ENCODE results near the gene PKDCC. TPM values are rescaled to one million over a fixed set of nuclear protein-coding genes. Genes with fewer than 3 reads are reported as not detected.
"Not testable (repeated sequence)": the region's sequence is repeated elsewhere in the genome, so short reads cannot be mapped to it uniquely, and the experiment has no call there.

The PKDCC gene
- polyA plus RNA-seq, 12 donors = 104 to 205 (median 117) TPM; not detected in 1

- DNase-seq = no peak
These were observed 18.6 kb upstream of the PKDCC start for GRCh38 chr2:42029171-42029570.

GRCh38 chr2:42029639-42030199, 18.1 kb upstream of the PKDCC start:
- DNase-seq = no peak

DNA sequence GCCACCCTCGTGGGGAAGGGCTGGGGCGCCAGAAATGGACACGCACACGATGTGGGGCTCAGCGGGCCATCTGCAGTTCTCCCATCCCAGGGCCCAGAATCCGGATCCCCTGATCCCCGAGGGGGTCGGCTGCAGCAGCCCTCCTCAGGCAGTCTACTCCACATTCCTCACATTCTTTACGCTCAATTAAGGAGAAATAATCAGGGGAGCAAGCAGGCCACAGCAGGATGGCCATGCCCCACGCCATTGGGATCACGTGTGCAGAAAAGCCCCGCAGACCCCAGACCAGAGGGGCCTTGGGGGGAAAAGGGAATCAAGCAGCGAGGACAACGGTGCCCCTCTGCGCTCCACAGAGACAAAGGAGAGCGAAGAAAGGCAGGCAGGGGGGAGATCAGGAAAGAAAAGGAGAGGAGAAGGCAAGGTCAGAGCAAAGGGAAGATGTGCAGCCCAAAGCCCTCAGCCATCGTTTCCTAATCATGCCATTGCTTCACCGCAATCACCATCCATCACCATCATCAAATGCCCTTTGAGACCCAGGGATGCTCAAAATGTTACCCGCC, 17.5 kb upstream of the PKDCC start:
- no peak for DNase-seq

DNA sequence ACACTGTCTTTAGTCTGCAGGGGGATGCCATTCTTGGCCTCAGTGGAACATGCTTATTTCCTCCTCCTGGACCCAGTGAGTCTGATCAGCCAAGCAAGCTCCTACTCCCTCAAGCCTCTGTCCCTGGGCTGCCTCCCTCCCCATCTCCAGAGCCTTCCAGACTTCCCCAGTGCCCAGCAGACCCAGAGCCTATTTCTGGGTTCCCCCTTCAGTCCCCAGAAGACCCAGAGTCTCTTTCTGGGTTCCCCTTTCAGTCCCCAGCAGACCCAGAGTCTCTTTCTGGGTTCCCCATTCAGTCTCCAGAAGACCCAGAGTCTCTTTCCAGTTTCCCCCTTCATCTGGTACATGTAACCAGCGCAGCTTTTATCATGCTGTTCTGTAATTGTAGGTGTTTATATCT, 17.0 kb upstream of the PKDCC start:
- no peak for DNase-seq

DNA sequence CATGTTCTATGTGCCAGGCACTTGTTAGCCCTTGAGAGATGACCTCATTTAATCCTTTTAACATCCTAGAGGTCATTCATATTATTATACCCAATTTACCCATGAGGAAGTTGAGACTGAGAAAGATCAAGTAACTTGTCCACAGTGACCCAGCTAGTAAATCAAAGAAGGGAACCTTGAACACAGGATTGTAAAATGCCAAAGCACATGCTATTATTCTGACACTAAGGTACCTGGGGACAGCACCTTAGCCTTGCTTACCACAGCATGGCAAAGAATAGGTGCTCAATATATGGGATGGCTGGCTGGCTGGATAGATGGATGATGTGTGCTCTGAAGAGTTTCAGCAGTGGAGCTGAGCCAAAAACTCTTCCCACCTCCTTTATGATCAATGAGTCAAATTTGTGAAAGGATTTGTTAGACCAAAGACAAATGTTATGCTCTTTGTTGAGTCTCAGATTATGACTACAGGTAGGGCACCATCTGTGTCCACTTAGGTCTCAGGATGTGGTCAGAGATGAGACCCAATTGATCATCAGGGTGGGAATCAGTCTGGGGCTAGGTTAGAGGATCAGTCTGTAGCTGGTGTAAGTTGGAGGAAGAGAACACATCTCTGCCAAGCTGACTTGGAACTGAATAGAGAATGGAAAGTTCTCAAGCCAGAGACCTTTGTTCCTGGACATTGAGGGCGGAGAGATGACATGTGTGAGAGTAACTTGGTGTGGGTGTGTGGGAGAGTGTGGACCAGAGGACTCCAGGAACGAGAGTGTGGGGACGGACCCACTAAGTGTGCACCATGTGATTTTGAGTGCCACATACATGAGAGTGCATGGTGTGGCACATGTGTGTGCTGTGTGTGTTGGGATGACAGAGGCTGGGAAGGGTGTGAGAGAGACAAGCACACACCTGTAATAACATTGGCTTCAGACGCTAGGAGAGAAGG, 16.3 kb upstream of the PKDCC start:
- DNase-seq = no peak

GRCh38 chr2:42032224-42032620, 15.6 kb upstream of the PKDCC start:
- DNase-seq = no peak

- no peak for DNase-seq
These were observed 15.1 kb upstream of the PKDCC start for GRCh38 chr2:42032745-42033144.

DNA sequence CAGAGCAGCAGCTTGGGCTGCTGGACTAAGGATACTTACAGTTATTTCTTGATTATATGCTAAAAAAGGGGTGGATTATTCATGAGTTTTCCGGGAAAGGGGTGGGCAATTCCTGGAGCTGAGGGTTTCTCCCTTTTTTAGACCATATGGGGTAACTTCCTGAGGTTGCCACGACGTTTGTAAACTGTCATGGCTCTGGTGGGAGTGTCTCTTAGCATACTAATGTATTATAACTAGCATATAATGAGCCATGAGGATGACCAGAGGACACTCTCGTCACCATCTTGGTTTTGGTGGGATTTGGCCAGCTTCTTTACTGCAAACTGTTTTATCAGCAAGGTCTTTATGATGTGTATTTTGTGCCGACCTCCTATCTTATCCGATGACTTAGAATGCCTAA, 13.7 kb upstream of the PKDCC start:
- DNase-seq = not testable (repeated sequence)

- DNase-seq = no peak
These were observed 12.6 kb upstream of the PKDCC start for GRCh38 chr2:42035241-42035640.

GRCh38 chr2:42036413-42036812, 11.4 kb upstream of the PKDCC start:
- DNase-seq = no peak

GRCh38 chr2:42036940-42037339, 10.9 kb upstream of the PKDCC start:
- no peak for DNase-seq

- DNase-seq = no peak
These were observed 7.1 kb upstream of the PKDCC start for GRCh38 chr2:42040643-42041278.

DNA sequence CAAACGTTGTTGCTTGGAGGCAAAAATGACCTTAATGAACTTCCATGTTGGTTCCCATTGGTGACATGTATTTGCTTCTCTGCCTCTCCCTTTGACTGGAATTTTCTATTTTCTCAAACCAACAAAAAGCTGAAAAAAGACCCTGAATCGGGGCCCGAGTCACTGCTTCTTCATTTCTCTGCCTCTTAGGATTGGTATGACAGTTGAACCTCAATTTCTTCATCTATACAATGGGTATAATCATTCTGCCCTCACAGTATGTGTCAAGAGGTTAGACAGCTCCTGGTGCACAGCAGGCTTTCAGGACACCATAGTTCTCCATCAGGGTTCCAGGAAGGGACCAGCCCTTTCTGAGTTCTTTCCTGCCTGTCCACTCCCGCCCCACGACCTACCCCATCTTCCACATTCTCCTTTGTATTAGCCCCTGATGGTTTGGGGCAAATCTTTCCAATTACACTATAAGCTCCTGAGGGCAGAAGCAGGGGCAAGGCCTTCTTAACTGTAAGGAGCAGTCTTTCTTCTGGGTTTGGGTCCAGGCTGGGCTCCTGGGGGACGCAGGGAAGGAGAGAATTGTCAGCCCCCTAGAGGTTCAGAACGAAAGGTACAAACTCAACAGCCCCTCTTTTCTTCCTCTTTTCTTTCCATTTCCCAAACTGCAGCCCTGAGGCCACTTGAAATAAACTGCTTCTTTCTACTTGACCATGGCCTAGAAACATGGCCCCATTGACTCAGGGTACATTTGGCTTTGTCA, 6.3 kb upstream of the PKDCC start:
- DNase-seq = no peak

DNA sequence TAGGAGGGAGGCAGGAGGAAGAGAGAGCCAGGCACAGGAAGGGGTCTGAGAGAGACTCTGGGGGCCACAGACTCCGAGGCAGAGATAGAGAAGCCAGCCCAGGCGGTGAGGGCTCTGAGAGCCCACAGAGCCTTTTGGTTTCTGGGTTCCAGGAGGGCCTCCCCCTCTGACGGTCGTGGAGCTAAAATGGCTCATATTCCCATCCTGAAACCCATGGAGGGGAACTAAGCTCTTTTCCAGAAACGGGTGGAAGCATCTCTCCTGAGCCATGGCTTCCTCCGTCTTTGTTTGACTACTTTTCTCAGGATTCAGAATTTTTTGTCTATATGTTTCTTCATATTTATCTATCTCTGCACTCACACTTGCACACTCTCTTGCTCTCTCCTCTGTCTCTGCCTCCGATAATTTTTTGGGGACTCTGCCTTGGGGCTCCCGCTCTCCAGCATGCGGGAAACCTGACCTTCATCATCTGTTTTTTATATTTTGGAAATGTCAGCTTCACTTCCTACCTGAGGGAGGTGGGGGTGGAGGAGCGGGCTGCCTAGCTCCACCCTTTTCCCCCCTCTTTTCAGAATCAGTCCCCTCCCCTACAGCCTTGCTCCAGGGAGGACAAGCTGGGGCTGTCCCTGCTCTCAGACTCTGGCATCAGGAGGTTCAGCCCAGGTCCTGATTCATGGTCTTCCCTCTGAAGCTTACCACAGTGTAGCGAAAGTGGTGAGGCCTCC, 5.0 kb upstream of the PKDCC start:
- no peak for DNase-seq

DNA sequence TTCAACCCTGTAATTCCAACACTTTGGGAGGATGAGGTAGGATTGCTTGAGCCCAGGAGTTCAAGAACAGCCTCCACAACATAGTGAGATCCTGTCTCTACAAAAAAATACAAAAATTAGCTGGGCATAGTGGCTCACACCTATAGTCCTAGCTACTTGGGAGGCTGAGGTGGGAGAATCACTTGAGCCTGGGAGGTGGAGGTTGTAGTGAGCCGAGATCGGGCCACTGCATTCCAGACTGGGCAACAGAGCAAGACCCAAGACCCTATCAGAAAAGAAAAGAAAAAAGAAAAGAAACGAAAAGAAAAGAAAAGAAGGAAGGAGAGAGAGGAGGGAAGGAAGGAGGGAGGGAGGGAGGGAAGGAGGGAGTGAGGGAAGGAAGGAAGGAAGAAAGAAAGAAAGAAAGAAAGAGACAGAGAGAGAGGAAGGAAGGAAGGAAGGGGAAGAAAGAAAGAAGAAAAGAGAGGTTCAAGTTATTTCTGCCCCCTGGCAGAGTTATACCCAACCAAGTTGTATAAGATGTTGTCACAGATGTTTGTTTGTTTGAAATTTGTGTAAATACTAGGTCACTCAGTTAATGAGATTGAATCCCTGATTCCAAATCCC, 3.9 kb upstream of the PKDCC start:
- DNase-seq = no peak

DNA sequence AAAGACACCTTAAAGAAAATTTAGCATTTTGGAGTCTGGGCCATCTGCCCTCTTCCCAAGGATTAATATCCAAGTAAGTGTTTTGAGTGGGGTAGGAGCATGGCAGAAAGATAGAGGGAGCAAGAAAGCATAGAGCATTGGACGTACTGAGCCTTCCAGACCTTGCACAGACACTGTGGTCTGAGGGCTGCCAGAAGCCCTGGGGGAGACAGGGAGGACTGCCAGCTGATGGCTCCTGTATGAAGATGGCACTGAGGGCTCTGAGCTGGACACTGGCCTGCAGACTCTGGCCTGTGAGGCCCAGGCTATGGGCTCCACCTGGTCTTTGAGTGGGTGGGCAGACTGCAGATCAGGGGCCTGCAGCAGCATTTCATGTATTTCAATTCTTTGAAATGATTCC, 2.9 kb upstream of the PKDCC start:
- DNase-seq = no peak

GRCh38 chr2:42045352-42045751, 2.5 kb upstream of the PKDCC start:
- no peak for DNase-seq

DNA sequence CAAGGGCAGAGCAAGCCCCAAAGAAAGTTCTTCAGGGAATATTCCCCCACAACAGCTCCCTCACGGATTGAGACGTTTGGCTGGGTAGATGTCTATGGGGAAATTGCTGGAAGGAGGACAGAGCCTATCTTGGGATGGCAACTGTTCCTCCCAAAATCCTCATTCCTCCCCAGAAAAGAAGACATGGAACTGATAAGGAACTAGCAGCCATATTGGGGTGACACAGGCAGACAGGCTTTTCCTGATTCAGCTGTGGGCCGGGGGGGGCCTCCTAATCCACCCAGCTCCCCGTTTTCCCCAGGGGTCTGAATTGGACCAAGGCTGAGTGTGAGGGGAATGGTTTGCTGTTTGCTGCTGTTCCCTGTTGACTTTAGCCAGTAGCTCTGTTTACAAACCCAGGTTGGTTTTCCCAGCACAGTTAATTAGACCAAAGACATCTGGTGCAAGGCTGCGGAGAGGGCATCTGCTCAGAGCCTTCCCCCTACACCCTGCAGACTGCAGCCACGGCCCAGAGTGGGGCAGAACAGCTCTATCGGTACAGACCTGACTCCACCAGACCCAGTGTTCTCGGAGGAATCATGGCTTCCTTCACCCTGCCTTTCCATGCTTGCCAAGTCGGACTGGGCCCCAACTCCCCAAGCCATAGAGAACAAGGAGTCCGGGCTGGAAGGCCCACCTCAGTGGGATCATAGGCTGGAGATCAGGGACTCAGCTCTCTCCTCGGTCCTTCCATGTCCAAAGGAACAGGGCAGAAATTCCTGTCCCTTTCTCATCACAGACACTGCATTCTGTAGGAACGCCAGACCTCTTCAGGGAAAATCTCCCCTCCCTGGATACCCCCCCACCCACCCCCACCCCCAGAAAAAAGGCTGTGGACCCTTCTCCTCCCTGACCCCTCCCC, 1.7 kb upstream of the PKDCC start:
- no peak for DNase-seq

DNA sequence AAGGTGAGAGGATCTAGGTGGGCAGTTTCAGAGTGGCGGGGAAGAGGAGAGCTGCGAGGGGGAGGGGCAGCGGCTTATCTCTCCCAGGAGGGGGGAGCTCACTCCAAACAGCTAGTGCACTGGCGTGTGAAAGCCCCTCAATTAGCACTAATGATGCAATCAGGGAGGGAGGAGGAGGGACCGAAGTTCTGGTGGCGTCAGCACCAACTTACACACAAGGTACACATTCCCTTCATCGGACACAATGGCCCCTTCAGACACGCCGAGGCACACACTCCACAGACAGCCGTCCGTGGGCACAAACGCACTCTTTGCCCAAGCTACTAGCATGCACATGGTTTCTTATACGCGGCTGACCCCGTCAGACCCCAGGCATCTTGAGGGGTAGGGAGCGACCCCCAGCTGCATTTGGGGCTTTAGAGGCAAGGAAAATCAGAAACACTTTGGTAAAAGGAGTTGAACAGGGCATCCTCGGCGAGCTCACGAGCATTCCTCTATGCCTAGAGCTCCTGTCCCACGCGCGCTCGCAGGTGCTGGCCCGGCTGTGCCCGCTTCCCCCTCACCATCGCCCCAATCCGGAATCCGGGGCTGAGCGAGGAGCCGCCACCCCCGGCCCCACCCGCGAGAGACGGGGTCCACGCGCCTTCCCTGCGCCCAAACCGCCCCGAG, 868 bp upstream of the PKDCC start:
- no peak for DNase-seq

Measured in muscle of arm (tissue), 12 donors.